Activated T-cell treated with anti-CD3 and anti-CD28 coated beads, Interleukin-2, amount 50 U/mL, for 48 hours (primary cell): Measurements from ENCODE around the gene ZNHIT1.

Experiments
- DNase-seq, 2 experiments: peaks; one replicate each; pipeline ENCODE4 v3.0.0-alpha.2; 2020

Gene ZNHIT1

DNA sequence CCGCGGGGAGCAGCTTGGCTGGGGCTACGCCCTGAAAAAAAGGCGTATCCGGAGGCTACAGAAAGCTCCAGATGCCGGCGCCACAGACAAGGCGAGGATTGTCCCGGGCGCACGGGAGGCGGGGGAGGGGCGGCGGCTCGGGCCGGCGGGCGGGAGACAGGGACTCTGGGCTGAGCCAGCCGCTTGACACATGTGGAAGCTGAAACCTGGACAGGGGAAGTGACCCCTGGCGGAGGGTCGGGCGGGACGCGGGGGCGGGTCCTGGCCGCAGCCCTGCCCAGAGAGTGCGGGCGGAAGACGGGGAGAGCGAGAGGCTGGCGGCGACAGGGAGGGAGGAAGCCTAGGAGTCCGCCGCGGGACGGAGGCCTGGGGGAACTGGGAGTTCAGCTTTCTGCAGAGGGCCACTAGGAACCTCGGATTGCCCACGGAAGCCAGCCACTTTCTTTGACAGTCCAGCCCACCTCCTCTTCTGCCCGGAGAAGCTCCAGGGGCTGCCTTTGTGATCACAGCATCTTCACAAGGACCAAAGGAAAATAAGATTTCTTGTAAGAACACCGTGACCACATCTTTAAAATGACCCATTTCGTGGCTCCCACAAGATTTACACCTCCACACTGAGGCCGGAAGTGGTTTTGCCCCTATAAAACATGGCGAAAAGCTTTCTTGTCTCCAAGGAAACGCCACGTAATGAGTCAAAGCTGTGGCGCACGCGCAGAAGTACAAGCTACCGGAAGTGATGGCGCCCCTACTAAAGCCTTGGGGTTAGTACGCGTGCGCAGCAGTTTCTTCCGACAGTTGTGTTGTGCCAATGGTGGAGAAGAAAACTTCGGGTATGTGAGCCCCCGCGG, at the start of gene ZNHIT1, which contains the start of gene PLOD3:
Gene ZNHIT1, plus strand, starts transcription at position 778 of the 848 bp plus-strand sequence. Its CDS starts 31 bp downstream, at position 809.
Gene PLOD3, minus strand, starts transcription at position 194 of the 848 bp plus-strand sequence. CDS start 307 bp downstream, outside the sequence.
- peak; percentile 96 to 97 for DNase-seq

DNA sequence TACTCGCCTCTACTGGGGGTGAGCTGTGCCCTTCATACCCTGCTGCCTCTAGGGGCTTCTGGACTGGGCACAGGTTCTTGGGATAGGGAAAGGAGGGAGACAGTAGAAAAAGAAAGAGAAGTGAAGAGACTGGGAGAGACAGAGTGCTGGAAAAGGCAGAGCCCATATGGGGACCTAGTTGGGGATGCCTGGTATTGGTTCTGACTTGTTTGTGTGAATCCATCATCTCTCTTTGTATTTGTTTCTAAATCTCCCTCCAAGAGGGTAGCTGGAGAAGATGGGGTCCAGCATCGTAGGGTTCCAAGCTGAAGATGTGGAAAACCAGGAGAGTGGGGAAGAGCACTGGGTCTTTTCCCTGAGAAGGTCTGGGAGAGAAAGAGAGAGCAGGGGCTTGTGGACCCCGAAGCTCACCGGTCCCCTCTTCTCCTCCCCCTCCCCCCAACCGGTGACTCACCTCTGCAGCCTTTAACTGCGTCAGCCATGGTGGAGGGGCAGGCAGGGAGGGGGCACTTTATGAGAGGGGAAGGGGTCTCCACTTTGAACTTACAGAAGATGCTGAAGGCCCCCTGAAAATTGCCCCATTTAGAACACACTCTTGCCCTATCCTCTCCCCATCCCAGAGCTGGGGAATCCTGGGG, 49.4 kb upstream of the ZNHIT1 start:
- peak in 1 of 2 experiments; percentile 35 for DNase-seq

DNA sequence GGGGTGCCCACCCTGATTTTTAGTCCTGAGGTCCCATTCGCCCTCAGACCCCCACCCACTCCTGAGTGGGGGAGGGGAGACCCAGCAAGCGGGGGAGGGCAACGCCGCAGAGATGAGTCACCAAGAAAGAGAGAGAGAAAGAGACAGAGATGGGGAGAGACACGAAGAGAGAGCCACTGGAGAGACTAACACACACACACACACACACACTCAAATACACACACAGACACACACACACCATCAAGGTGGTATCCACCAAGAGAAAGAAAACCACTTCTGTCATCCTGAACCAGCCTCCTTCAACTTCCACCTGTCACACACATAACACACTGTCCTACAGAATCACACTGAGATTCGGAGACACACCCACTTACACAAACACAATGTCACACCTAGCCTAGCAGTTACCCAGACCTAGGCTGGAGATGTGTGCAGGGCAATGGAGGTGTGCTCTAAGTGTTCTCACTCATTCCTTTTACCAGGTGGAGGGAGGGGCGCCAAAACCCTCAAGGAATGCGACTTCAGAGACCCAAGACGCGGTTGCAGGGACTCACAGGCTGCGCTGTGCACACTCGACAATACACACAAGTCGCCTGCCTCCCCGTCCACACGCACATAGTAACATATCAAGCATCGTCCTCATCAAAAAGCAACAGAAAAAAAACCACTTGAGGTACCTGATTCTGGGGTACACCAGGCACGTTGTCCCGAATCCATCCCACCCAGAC, 48.7 kb upstream of the ZNHIT1 start:
- DNase-seq, result peak in 1 of 2 experiments; percentile 20

DNA sequence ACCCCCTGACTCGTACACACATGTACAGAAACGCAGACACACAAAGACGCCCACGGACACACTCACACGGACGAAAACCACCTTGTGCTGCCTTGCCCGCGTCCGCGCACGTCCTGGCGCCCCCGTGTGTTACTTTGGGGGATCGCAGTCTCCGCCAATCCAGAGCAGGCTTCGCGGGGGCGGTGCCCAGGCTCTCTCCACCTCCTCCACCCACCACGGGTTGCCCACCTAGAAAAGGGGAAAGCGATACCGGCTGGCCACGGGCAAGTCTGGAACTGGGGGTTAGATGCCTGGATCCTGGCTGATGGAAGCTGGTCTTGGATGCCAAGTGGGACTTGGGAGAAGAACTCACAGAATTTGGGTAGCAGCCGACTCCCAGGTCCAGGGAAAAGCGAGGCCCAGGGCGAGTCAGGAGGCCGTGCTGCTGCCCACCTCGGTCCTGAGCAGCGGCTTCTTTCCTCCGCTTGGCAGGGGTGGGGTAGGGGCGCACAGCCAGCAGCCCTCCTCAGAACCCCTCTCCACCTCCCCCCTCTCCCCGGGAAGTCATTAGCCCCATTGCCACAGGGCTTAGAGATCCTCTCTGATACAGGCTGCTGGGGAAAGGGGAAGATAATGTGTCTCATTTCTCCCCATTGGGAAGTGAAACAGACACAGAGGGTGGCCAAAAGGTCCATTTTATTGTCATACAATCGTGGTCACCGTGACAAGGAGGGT, 48.0 kb upstream of the ZNHIT1 start:
- DNase-seq, result peak; percentile 90 to 92

DNA sequence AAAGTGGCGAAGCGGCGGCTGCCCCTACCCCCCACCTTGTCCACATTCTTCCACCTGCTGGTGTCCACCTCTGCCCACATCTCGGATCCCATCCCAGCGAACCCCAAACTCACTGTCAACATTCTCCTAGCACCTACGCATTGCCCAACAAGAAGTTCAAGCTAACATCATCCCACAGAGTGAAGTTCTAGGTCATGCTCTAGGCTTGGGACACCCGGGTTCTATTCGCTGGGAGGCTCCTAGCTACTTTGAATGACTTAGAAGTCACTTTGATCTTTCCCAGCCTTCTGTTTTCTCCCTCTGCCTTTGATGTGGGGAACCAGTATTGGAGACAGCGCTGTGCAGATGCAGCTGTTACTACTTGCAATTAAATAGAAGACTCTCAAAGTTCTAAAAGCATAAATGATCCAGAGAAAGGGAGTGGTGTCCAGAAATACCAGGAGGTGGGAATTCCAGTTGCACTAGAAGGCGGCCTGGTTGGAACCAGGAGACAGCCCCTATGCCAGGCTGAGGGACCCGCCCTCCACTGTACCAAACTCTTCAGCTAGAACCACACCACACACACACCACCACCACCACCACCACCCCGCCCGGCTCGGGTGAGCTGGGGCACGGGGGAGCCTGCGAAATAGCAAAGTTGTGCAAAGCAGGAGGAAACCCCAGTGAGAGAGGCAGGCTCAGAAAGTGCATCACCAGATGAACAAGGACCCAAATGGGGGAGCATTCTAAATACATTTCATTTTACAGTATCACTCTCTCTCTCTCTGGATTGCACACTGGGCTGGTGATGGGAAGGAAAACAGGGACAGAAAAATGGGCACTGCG, 47.1 kb upstream of the ZNHIT1 start:
- DNase-seq, result no peak

DNA sequence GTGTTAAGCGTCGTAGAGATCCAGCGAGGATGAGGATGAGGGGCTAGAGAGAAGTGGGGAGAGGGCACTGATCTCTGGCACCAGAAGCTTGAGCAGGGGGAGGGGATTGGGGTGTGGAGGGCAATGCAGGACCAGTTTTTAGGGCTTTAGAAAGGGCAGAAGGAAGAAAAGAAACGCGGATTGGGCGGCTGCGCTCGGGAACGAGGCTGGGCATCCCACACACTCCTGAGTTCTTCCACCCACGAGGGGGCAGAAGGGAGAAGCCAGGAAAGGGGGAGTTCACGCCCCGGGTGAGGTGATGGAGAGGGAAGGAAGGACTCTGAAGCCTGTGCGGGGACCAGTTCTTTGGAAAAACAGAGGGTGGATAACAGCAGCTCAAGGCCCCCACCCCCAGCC, 46.5 kb upstream of the ZNHIT1 start:
- DNase-seq, result peak in 1 of 2 experiments; percentile 25

DNA sequence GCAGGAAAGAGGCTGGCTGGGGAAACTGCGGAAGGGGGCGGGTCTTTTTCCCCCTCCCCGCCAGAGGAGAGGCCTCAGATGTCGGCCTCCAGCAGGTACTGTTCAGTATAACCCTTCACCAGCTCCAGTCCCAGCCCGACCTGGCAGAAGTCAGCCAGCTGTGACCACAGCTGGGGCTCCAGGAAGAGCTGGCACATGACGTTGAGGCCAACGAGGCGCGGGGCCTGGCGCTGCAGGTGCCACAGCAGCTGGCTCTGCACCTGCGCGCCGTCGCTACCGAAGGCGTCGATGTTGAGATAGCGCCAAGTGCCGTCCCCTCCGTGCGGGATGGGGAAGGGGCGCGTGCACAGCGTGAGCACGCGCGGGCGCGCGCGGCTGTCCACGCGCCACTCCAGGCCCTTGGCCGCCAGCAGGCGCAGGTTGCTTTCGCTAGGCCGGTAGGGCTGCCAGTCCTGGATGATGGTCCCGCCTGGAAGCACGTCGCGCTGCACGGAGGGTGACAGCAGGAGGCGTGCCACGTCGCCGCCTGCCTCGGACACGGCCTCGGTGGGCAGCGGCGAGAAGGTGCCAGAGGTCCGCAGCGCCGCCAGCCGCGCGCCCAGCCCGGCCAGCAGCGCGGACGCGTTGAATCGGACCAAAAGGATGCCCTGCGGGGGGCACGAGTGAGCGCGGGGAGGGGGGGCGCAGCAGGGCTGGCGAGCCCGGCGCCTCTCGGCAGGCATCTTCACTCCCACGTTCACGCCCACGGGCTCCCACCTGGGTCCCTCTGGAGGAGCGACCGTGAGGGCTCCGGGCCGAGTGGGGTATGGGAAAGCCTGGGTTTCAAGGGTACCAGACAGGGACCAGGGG, 45.7 kb upstream of the ZNHIT1 start:
- DNase-seq, result peak in 1 of 2 experiments; percentile 26

DNA sequence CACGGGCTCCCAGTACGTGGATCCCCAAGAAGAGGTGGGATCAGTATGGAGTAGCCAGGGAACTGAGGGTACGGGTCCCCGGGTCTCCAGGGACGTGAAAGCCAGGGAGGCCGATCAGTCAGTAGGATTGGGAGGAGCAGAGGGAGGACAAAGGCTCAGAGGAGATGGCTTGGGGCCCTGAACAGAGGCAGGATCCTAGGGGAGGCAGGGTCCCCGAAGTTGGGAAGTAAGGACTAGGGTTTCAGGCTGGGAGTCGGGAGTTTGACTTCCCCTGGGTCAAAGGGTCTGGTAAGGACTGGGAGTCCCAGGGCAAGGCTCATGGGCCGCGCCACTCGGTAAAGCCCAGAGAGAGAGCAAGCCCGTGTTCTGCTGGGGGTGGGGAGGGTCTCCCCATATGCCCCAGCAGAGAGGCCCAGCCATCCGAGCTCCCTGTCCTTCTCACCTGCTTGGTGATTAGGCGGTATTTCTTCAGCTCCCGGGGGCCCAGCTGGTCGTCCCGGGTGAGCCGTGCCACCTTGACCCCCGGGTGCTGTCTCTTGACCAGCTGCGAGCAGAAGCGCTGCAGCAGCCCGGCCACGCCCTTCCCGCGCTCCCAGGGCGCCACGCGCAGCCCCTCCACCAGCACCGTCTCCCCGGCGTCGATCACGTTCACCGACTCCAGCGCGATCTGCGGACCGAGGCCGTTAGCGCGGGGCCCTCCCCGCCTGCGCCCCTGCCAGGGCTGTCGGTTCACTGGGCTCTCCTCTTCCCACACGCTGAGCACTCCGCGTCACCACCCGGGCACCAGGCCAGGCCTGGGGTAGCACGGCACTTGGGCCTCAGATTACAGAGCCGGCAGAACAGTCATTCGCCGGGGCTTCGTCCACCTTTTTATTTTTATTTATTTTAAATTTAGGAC, 44.9 kb upstream of the ZNHIT1 start:
- peak in 1 of 2 experiments; percentile 51 for DNase-seq

DNA sequence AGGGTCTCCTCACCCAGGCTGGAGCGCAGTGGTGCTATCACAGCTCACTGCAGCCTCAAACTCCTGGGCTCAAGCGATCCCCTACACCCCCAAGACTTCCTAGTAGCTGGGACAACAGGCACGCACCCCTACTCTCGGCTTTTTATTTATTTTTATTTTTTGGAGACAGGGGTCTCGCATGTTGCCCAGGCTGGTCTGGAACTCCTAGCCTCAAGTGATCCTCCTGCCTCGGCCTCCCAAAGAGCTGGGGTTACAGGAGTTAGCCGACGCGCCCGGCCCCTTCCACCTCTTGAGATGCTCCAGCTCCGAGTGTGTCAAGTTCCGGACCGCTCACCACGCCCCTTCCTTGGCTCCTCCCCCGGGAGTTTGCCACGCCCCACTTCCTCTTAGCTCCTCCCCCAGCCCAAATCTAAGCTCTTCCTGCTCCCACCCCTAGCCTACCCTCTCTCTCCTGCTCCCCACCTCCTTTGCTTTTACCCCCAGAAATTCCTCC, 44.2 kb upstream of the ZNHIT1 start:
- peak; percentile 85 to 89 for DNase-seq

DNA sequence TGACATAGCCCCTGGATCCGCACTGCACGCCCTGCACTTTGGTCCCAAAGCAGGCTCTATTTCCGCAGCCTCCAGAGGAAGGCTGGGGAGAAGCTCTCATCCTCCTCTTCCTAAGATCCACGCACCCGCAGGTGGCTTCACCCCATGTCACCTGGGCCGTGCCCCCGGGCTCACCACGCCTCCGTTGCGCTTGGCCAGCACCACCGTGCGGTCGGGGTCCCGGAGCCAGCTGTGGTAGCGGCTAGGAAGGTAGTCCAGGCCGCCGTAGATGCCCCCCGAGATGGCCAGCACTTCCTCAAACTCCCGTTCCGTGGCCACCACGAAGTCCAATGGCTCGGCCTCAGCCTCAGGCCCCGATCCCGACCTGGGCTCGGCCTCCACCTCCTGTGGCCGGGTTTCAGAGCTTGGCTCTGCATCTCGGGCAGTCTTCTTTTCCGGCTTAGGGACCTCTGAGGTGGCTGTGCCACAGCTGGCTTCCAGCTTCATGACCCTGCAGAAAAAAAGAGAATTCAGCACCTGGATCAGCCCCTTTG, 43.6 kb upstream of the ZNHIT1 start:
- no peak for DNase-seq

DNA sequence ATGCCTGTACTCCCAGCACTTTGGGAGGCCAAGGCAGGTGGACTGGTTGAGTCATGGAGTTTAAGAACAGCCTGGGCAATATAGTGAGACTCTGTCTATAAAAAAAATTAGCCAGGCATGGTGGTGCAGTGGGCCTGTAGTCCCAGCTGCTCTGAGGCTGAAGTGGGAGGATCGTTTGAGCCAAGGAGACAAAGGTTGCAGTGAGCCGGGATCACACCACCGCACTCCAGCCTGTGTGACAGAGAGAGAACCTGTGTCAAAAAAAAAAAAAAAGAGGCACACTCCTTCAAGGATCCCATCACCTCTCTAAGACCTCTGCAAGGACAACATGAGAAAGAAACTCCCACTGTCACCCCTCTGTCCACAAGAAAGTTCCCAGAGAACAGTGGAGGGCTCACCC, 42.3 kb upstream of the ZNHIT1 start:
- no peak for DNase-seq

DNA sequence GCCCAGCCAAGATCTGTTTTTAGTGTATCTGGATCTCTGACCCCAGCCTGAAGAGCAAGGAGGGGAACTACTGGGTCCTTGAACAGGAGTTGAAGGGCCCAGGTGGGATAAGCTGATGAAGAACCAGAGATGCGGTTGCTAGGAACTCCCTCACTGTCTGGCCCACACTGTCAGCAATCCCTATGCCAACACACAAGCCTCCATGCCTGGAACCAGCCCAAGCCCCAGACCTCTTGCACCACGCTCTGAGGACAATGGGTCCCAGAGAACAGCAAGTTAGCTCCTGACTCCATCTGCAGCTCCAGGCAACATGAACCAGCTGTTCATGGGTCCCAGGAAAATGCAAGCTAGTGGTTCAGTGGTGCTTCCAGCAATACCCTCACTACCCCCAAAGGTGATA, 40.3 kb upstream of the ZNHIT1 start:
- no peak for DNase-seq

DNA sequence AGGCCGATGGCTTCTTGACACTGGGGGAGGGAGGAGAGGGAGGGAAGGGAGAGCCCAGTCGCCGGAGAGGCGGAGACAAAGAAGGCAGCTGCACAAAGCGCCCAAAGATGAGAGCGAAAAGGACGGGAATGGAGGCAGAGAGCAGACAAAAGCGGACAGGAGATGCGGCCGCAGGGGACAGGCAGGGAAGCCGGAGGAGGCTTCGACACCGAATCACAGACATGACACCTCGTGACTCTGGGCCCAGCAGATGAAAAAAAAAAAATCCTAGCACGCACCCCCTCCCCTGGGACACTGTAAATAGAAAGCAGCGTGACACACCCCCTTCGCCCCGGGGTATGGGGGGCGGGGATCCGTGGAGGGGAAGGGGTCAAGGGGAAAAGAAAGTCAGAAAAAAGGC, 38.8 kb upstream of the ZNHIT1 start:
- no peak for DNase-seq

DNA sequence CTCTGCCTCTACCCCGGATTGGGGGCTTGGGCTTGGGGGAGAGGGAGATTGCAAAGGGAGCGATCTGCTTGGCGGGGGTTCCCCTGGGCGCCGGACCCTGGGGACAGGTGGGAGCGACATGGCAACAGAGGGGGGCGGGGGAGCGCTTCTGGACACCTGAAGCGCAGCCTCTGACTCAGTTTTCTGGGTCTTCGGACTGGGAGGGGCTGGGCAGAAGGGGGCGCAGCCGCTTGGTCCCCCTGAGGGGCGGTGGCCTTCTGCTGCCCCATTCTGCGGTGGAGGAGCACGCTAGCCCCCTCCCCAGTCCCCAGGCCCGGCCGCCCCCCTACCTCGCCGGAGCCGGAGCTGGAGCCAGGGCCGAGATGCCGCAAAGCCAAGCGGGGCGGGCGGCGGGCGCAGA, 38.3 kb upstream of the ZNHIT1 start:
- no peak for DNase-seq

DNA sequence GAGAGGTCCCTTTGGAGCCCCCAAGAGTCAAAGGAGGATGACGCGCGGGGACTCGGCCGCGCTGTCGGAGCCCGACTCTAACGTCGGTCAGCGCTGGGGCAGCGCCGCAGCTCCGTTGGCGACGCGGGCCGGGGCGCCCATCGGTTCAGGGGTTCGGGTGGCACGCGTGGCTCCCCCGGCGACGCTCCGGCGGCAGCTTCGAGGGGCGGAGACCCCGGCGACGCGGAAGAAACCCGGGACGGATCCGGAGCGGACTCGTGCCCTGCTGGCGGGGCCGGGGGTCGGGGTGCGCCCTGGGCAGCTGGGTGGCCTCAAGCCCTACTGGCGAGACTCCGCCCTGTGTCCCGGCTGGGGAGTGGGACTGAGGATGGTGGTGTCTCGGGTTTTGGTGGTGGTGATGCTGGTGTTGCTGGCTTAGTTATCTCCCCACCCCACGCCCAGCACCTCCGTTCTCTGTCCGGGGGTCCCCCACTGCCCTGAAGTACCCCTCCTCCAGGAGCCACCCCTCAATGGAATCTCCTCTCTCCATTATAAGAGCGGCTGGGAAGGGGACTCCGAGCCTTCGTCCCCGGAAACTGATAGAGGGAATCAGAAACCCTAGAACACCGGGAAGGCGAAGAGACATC, 37.7 kb upstream of the ZNHIT1 start, which contains the start of gene NAT16:
Gene NAT16, minus strand, starts transcription at position 164 of the 626 bp plus-strand sequence. CDS start 5,486 bp downstream, outside the sequence.
- DNase-seq, result no peak

DNA sequence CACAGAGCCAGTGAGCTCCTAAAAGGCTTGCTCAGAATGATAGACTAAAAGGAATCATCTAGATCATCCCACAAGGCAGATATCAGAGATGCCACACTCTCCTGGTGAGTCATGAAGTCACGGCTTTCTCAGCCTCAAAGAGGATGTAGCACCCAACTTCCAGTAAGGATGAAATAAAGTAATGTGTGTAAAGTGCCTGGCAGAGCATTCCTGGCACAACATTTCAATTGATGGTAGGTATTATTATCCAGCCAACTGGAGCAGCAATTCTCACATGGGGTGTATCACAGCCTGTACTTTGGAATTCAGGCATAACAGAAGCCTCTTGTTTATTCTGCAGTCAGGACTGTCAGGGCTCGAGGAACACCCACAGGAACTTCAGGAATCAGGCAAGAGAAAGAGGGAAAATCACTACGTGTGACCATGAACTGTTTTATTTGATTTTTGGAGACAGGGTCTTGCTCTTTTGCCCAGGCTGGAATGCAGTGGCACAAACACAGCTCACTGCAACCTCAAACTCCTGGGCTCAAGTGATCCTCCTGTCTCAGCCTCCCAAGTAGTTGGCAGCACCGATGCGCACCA, 32.6 kb upstream of the ZNHIT1 start:
- no peak for DNase-seq

DNA sequence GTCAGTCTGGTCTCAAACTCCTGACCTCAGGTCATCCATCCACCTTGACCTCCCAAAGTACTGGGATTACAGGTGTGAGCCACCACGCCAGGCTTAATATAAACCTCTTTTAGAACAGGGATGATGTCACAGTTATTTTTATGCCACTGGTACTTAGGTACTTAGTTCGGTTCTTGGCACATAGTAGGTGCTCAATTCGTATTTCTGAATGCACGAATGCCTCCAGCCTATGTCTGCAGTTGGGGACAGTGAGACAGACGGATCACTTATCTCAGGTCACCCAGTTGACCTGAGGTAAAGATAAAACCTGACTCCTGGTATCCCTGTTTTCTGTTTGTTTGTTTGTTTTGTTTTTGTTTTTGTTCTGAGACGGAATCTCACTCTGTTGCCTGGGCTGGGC, 31.8 kb upstream of the ZNHIT1 start:
- no peak for DNase-seq

DNA sequence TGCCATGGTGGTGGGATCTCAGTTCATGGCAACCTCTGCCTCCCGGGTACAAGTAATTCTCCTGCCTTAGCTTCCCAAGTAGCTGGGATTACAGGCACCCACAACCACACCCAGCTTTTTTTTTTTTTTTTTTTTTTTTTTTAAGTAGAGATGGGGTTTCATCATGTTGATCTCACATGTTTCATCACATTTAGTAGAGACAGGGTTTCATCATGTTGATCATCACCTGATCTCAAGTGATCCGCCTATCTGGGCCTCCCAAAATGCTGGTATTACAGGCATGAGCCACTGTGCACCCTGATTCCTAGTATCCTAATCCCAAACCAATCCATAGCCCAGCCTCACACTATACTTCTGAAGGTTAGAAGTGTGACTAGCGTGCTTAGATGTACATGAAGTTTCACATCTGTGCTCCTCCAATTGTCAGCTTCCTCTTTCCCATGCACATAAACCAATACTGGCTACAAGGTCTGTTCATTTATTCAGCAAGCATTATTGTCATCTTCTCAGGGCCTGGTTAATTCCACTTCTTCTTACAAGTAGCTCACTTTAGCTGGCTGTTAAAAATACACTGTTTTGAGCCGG, 31.0 kb upstream of the ZNHIT1 start:
- DNase-seq, result no peak
